ENCODE data around the gene ACP2.

GRCh38 chr11:47264119-47264518 is 15.5 kb upstream of the ACP2 start:
- TF ChIP-seq CTCF (IDR thresholded peaks at IDR 0.05) (no peak), POLR2A (IDR thresholded peaks at IDR 0.05) (no peak)

All from testis (tissue), 2 donors.